Esophagus muscularis mucosa (tissue), 4 donors: ENCODE measurements around the gene SMAD5.

Source experiments
- EP300 ChIP-seq: sonication (generic); formaldehyde crosslinking; IDR thresholded peaks from one replicate; pipeline ENCODE4 v1.6.1; 2017; ENCODE audit warnings: antibody characterized with exemption
- POLR2A ChIP-seq: fragments of 450-650 bp; IDR thresholded peaks from one replicate; pipeline ENCODE4 v1.6.1; 2017; ENCODE audit warnings: antibody characterized with exemption, moderate library complexity, mild to moderate bottlenecking, low read depth
- POLR2AphosphoS5 ChIP-seq, 2 donors: sonication (generic); formaldehyde crosslinking; IDR thresholded peaks; one replicate each; pipeline ENCODE4 v1.6.1; 2017; ENCODE audit warnings: antibody characterized with exemption in 2 of 2
- TF ChIP-seq, protein P1 (sequence below), 3 experiments: fragments of 200-600 bp in 2 of 3; fragments of 450-650 bp in 1 of 3; sonication (generic) in 2 of 3; IDR thresholded peaks; one replicate each; pipeline ENCODE4 v1.5.1; 2017 to 2019; ENCODE audit warnings: antibody characterized with exemption in 3 of 3, mild to moderate bottlenecking in 2 of 3, moderate library complexity in 1 of 3

DNA sequence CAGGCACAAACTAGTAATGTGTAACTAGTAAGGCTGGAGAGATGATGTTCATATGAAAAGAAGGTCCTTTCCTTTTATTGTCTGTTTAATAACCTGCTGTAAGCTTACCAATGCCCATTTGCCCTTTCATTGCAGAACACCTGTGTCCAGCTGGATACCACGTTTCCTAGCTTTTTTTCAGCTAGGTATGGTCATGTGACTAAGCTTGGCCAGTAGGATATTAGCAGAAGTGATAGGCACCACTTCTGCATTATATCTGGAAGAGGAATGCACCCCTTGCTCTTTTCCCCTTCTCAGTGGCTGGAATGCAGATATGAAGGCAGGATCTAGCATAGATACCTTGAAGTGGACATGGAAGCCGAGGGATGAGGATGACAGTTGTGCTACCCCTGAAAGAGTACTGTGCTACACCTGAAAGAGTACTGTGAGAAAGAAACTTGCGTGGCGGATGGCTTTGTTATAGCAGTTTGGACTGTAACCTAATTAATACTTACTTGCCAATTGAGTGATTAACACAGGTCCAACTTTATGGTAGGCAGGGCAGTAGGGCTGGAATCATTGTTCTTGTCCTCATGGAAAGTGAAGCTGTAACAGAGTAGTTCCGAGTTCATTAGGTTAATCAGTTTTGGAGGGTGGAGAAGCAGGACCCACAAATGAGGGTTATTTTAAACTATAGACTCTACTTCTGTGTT is 53.5 kb downstream of the SMAD5 start:
- TF ChIP-seq POLR2A (no peak), POLR2AphosphoS5 (IDR thresholded peaks at IDR 0.05) (no peak), EP300 (no peak)
- TF ChIP-seq, protein P1, sequence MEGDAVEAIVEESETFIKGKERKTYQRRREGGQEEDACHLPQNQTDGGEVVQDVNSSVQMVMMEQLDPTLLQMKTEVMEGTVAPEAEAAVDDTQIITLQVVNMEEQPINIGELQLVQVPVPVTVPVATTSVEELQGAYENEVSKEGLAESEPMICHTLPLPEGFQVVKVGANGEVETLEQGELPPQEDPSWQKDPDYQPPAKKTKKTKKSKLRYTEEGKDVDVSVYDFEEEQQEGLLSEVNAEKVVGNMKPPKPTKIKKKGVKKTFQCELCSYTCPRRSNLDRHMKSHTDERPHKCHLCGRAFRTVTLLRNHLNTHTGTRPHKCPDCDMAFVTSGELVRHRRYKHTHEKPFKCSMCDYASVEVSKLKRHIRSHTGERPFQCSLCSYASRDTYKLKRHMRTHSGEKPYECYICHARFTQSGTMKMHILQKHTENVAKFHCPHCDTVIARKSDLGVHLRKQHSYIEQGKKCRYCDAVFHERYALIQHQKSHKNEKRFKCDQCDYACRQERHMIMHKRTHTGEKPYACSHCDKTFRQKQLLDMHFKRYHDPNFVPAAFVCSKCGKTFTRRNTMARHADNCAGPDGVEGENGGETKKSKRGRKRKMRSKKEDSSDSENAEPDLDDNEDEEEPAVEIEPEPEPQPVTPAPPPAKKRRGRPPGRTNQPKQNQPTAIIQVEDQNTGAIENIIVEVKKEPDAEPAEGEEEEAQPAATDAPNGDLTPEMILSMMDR (IDR thresholded peaks at IDR 0.05), result no peak
